Endothelial cell (in vitro differentiated cells): ENCODE results near the gene GSTA4. TPM values are rescaled to one million over a fixed set of nuclear protein-coding genes. Genes with fewer than 3 reads are reported as not detected.
"Not testable (repeated sequence)": the region's sequence is repeated elsewhere in the genome, so short reads cannot be mapped to it uniquely, and the experiment has no call there.

Experiments used
- DNase-seq: peaks from one replicate; pipeline ENCODE4 v3.0.0; 2021; ENCODE audit warnings: low spot score
- H3K27ac Mint-ChIP-seq: one replicate; pipeline ENCODE4 v1.8.0; 2021; ENCODE audit warnings: mixed read lengths, inconsistent platforms; ENCODE audit not compliant: unreplicated experiment
- H3K27me3 Mint-ChIP-seq: one replicate; pipeline ENCODE4 v1.8.0; 2021; ENCODE audit warnings: mild to moderate bottlenecking, moderate library complexity, mixed read lengths, inconsistent platforms; ENCODE audit not compliant: unreplicated experiment
- H3K36me3 Mint-ChIP-seq: one replicate; pipeline ENCODE4 v1.8.0; 2021; ENCODE audit warnings: mild to moderate bottlenecking, low read depth, mixed read lengths, inconsistent platforms; ENCODE audit not compliant: unreplicated experiment
- H3K4me1 Mint-ChIP-seq: one replicate; pipeline ENCODE4 v1.8.0; 2021; ENCODE audit warnings: mild to moderate bottlenecking, mixed read lengths, inconsistent platforms; ENCODE audit not compliant: unreplicated experiment
- H3K4me3 Mint-ChIP-seq: one replicate; pipeline ENCODE4 v1.8.0; 2021; ENCODE audit warnings: mild to moderate bottlenecking, mixed read lengths, inconsistent platforms; ENCODE audit not compliant: unreplicated experiment
- H3K9me3 Mint-ChIP-seq: one replicate; pipeline ENCODE4 v1.8.0; 2021; ENCODE audit warnings: mixed read lengths, inconsistent platforms; ENCODE audit not compliant: unreplicated experiment
- CTCF ChIP-seq: fragments of 200-600 bp; sonication (generic); IDR thresholded peaks from one replicate; pipeline ENCODE4 v1.5.0; 2021; ENCODE audit warnings: antibody characterized with exemption; ENCODE audit not compliant: unreplicated experiment
- total RNA-seq: library from RNA; stranded (reverse); fragmentation: NEBNext Ultra II Directional; extraction: Animal tissue kit (Norgen Biotek cat#: 25700); gene quantifications from one replicate; pipeline ENCODE4 v1.2.1, GENCODE V29; 2021; ENCODE audit not compliant: unreplicated experiment

GSTA4 gene
- total RNA-seq, 1 donor from 2014 or later: 16.2 TPM

GRCh38 chr6:52962701-52963100 is 32.4 kb downstream of the GSTA4 start:
- Mint-ChIP-seq H3K27ac (no peak overlapping the region), H3K9me3 (no peaks in the 10 kb centered on the region)

GRCh38 chr6:52961022-52961421 is 34.1 kb downstream of the GSTA4 start:
- H3K27ac Mint-ChIP-seq, H3K27me3 Mint-ChIP-seq, H3K9me3 Mint-ChIP-seq, H3K4me1 Mint-ChIP-seq, DNase-seq: not testable (repeated sequence)
- Mint-ChIP-seq H3K36me3 (peaks cover 12% of the 10 kb centered on the region), H3K4me3 (peak overlapping the region; percentile 44)

More at GRCh38 chr6:52962701-52963100, 32.4 kb downstream of the GSTA4 start:
- TF ChIP-seq CTCF: no peak
- Mint-ChIP-seq H3K4me3 (no peak overlapping the region), H3K36me3 (peaks cover 12% of the 10 kb centered on the region), H3K27me3 (peaks cover 5% of the 10 kb centered on the region), H3K4me1 (peaks cover 3% of the 10 kb centered on the region)
- no peak for DNase-seq

GRCh38 chr6:52960211-52960610 is 34.9 kb downstream of the GSTA4 start:
- not testable (repeated sequence) for H3K27ac Mint-ChIP-seq, DNase-seq, H3K9me3 Mint-ChIP-seq, H3K4me3 Mint-ChIP-seq, H3K27me3 Mint-ChIP-seq, H3K4me1 Mint-ChIP-seq
- peaks cover 12% of the 10 kb centered on the region for H3K36me3 Mint-ChIP-seq

- TF ChIP-seq CTCF: no peak
- no peak overlapping the region for H3K27ac Mint-ChIP-seq
- DNase-seq: no peak
- peaks cover 3% of the 10 kb centered on the region for H3K27me3 Mint-ChIP-seq
- H3K4me3 Mint-ChIP-seq: no peak overlapping the region
- no peaks in the 10 kb centered on the region for H3K9me3 Mint-ChIP-seq
- peaks cover 11% of the 10 kb centered on the region for H3K36me3 Mint-ChIP-seq
- peaks cover 3% of the 10 kb centered on the region for H3K4me1 Mint-ChIP-seq
Observed at GRCh38 chr6:52958546-52959255, 36.4 kb downstream of the GSTA4 start.

- TF ChIP-seq CTCF: no peak
- H3K27ac Mint-ChIP-seq: no peak overlapping the region
- H3K27me3 Mint-ChIP-seq: no peaks in the 10 kb centered on the region
- peaks cover under 1% of the 10 kb centered on the region for H3K4me1 Mint-ChIP-seq
- no peak for DNase-seq
- no peaks in the 10 kb centered on the region for H3K9me3 Mint-ChIP-seq
- H3K4me3 Mint-ChIP-seq: no peak overlapping the region
- peaks cover 3% of the 10 kb centered on the region for H3K36me3 Mint-ChIP-seq
Observed at GRCh38 chr6:52955871-52956270, 39.2 kb downstream of the GSTA4 start.

GRCh38 chr6:52953911-52954839 is 40.9 kb downstream of the GSTA4 start:
- H3K27ac Mint-ChIP-seq: no peak overlapping the region
- no peak overlapping the region for H3K4me3 Mint-ChIP-seq
- H3K27me3 Mint-ChIP-seq: no peaks in the 10 kb centered on the region
- no peak for DNase-seq
- TF ChIP-seq CTCF: no peak
- H3K4me1 Mint-ChIP-seq: no peaks in the 10 kb centered on the region
- H3K36me3 Mint-ChIP-seq: no peaks in the 10 kb centered on the region
- no peaks in the 10 kb centered on the region for H3K9me3 Mint-ChIP-seq
